SH-SY5Y (cell line): Measurements from ENCODE around the gene CSF3.

Source experiments
- GATA2 ChIP-seq: IDR thresholded peaks from 2 replicates; pipeline ENCODE4 v1.6.1; 2011; ENCODE audit warnings: mild to moderate bottlenecking, low read depth, low read length
- GATA3 ChIP-seq: IDR thresholded peaks from 2 replicates; pipeline ENCODE4 v1.6.1; 2011; ENCODE audit warnings: low read depth, mild to moderate bottlenecking, low read length, moderate library complexity

- no peak for TF ChIP-seq GATA2
- TF ChIP-seq GATA3, result no peak
Measured at GRCh38 chr17:39996800-39997199, 18.4 kb upstream of the CSF3 start.
